Activated T-helper 1 cell treated with anti-CD3 and anti-CD28 coated beads, Interleukin-12 subunit alpha, Interleukin-12 subunit beta, Interleukin-2, Interleukin-4 antibody, amounts not matched to agents 30 ng/mL and 10 ng/mL and 1 ng/mL, durations not matched to agents 14 hours and 24 hours and 36 hours (primary cell): Measurements from ENCODE around the gene HDAC6. TPM values are rescaled to one million over a fixed set of nuclear protein-coding genes. Genes with fewer than 3 reads are reported as not detected.

Source experiments
- DNase-seq: peaks from one replicate; pipeline ENCODE4 v3.0.0; 2021; ENCODE audit warnings: low spot score
- H3K27ac Mint-ChIP-seq: one replicate; pipeline ENCODE4 v1.8.0; 2021; ENCODE audit warnings: mild to moderate bottlenecking, mixed read lengths
- H3K27me3 Mint-ChIP-seq: one replicate; pipeline ENCODE4 v1.8.0; 2022; ENCODE audit warnings: mild to moderate bottlenecking, moderate library complexity, mixed read lengths; ENCODE audit not compliant: insufficient read depth
- H3K36me3 Mint-ChIP-seq: one replicate; pipeline ENCODE4 v1.8.0; 2021; ENCODE audit warnings: low read depth, mixed read lengths
- H3K4me1 Mint-ChIP-seq: one replicate; pipeline ENCODE4 v1.8.0; 2021; ENCODE audit warnings: low read depth, mixed read lengths
- H3K4me3 Mint-ChIP-seq: one replicate; pipeline ENCODE4 v1.8.0; 2021; ENCODE audit warnings: mild to moderate bottlenecking, moderate library complexity, mixed read lengths
- H3K9me3 Mint-ChIP-seq: one replicate; pipeline ENCODE4 v1.8.0; 2021; ENCODE audit warnings: mixed read lengths
- intact Hi-C: fragments of 100-400 bp; cut with micrococcal nuclease; formaldehyde crosslinking; loops from one replicate; pipeline ENCODE4 v1.15.1; 2024
- total RNA-seq: library from RNA; stranded (reverse); gene quantifications from 2 replicates; pipeline ENCODE4 v1.2.3, GENCODE V29; 2022

Gene HDAC6
- total RNA-seq, 1 donor from 2014 or later = 56.4 TPM

- Mint-ChIP-seq H3K27ac (no peak overlapping the region), H3K4me1 (no peaks in the 10 kb centered on the region), H3K9me3 (no peaks in the 10 kb centered on the region), H3K27me3 (peaks cover 14% of the 10 kb centered on the region), H3K36me3 (no peaks in the 10 kb centered on the region), H3K4me3 (no peak overlapping the region)
- DNase-seq = no peak
- intact Hi-C loops = no loop called here
Measured at GRCh38 chrX:48782795-48783194, 19.1 kb upstream of the HDAC6 start.

- Mint-ChIP-seq H3K36me3 (no peaks in the 10 kb centered on the region), H3K4me1 (no peaks in the 10 kb centered on the region), H3K27me3 (peaks cover 10% of the 10 kb centered on the region), H3K9me3 (no peaks in the 10 kb centered on the region), H3K4me3 (no peak overlapping the region), H3K27ac (no peak overlapping the region)
- DNase-seq = no peak
- intact Hi-C loops = no loop called here
Measured at GRCh38 chrX:48784726-48785125, 17.1 kb upstream of the HDAC6 start.

- H3K9me3 Mint-ChIP-seq = no peaks in the 10 kb centered on the region
- peaks cover 7% of the 10 kb centered on the region for H3K27me3 Mint-ChIP-seq
- DNase-seq = no peak
- intact Hi-C loops = no loop called here
- H3K27ac Mint-ChIP-seq = no peak overlapping the region
- no peak overlapping the region for H3K4me3 Mint-ChIP-seq
- H3K36me3 Mint-ChIP-seq = no peaks in the 10 kb centered on the region
- no peaks in the 10 kb centered on the region for H3K4me1 Mint-ChIP-seq
Measured at GRCh38 chrX:48785186-48785539, 16.7 kb upstream of the HDAC6 start.

GRCh38 chrX:48785540-48786214, 16.2 kb upstream of the HDAC6 start:
- H3K9me3 Mint-ChIP-seq = no peaks in the 10 kb centered on the region
- intact Hi-C loops = no loop called here
- peaks cover 10% of the 10 kb centered on the region for H3K27me3 Mint-ChIP-seq
- H3K27ac Mint-ChIP-seq = no peak overlapping the region
- H3K4me1 Mint-ChIP-seq = no peaks in the 10 kb centered on the region
- DNase-seq = no peak
- H3K4me3 Mint-ChIP-seq = no peak overlapping the region
- H3K36me3 Mint-ChIP-seq = no peaks in the 10 kb centered on the region

- intact Hi-C loops = no loop called here
- Mint-ChIP-seq H3K27ac (no peak within 1 kb of the TSS), H3K4me3 (no peak within 1 kb of the TSS), H3K36me3 (no peaks in the 10 kb centered on the region), H3K27me3 (peaks cover 10% of the 10 kb centered on the region), H3K9me3 (no peaks in the 10 kb centered on the region), H3K4me1 (no peaks in the 10 kb centered on the region)
- DNase-seq = no peak
Measured at GRCh38 chrX:48786341-48786800, 15.5 kb upstream of the HDAC6 start, which contains the start of gene GATA1. TSS of gene GATA1 (plus strand) at chrX:48786590. CDS start at chrX:48791110, 4,520 bp downstream.

GRCh38 chrX:48786825-48787504, 14.9 kb upstream of the HDAC6 start:
- intact Hi-C loops = no loop called here
- Mint-ChIP-seq H3K36me3 (no peaks in the 10 kb centered on the region), H3K4me3 (no peak overlapping the region), H3K4me1 (no peaks in the 10 kb centered on the region), H3K27ac (no peak overlapping the region), H3K9me3 (no peaks in the 10 kb centered on the region), H3K27me3 (peaks cover 10% of the 10 kb centered on the region)
- DNase-seq = no peak

- H3K4me3 Mint-ChIP-seq = no peak overlapping the region
- no peaks in the 10 kb centered on the region for H3K4me1 Mint-ChIP-seq
- H3K27me3 Mint-ChIP-seq = peaks cover 10% of the 10 kb centered on the region
- intact Hi-C loops = no loop called here
- no peak overlapping the region for H3K27ac Mint-ChIP-seq
- no peak for DNase-seq
- H3K9me3 Mint-ChIP-seq = no peaks in the 10 kb centered on the region
- H3K36me3 Mint-ChIP-seq = no peaks in the 10 kb centered on the region
Measured at GRCh38 chrX:48787505-48788443, 14.1 kb upstream of the HDAC6 start.

- Mint-ChIP-seq H3K27ac (no peak overlapping the region), H3K36me3 (no peaks in the 10 kb centered on the region), H3K4me3 (no peak overlapping the region), H3K9me3 (no peaks in the 10 kb centered on the region), H3K27me3 (peaks cover 10% of the 10 kb centered on the region), H3K4me1 (no peaks in the 10 kb centered on the region)
- intact Hi-C loops = no loop called here
- no peak for DNase-seq
Measured at GRCh38 chrX:48789366-48790220, 12.3 kb upstream of the HDAC6 start.

GRCh38 chrX:48790477-48790876, 11.4 kb upstream of the HDAC6 start:
- no peak overlapping the region for H3K27ac Mint-ChIP-seq
- H3K4me1 Mint-ChIP-seq = no peaks in the 10 kb centered on the region
- no peaks in the 10 kb centered on the region for H3K9me3 Mint-ChIP-seq
- no peak overlapping the region for H3K4me3 Mint-ChIP-seq
- intact Hi-C loops = no loop called here
- H3K27me3 Mint-ChIP-seq = peaks cover 10% of the 10 kb centered on the region
- DNase-seq = no peak
- H3K36me3 Mint-ChIP-seq = no peaks in the 10 kb centered on the region

- intact Hi-C loops = no loop called here
- DNase-seq = no peak
Measured at GRCh38 chrX:48791063-48791820, 10.6 kb upstream of the HDAC6 start.

GRCh38 chrX:48792219-48792618, 9.6 kb upstream of the HDAC6 start:
- Mint-ChIP-seq H3K27me3 (peaks cover 5% of the 10 kb centered on the region), H3K9me3 (no peaks in the 10 kb centered on the region), H3K36me3 (no peaks in the 10 kb centered on the region), H3K27ac (no peak overlapping the region), H3K4me1 (no peaks in the 10 kb centered on the region), H3K4me3 (no peak overlapping the region)
- no peak for DNase-seq
- intact Hi-C loops = no loop called here

More at GRCh38 chrX:48791063-48791820, 10.6 kb upstream of the HDAC6 start:
- no peak overlapping the region for H3K4me3 Mint-ChIP-seq
- no peaks in the 10 kb centered on the region for H3K36me3 Mint-ChIP-seq
- H3K9me3 Mint-ChIP-seq = no peaks in the 10 kb centered on the region
- H3K4me1 Mint-ChIP-seq = no peaks in the 10 kb centered on the region
- no peak overlapping the region for H3K27ac Mint-ChIP-seq
- H3K27me3 Mint-ChIP-seq = peaks cover 10% of the 10 kb centered on the region

GRCh38 chrX:48793935-48794334, 7.9 kb upstream of the HDAC6 start:
- Mint-ChIP-seq H3K4me3 (no peak overlapping the region), H3K9me3 (no peaks in the 10 kb centered on the region), H3K36me3 (no peaks in the 10 kb centered on the region), H3K27me3 (peaks cover 3% of the 10 kb centered on the region), H3K27ac (no peak overlapping the region), H3K4me1 (no peaks in the 10 kb centered on the region)
- intact Hi-C loops = no loop called here
- DNase-seq = no peak
